Measurements from ENCODE around the gene SP140.
"Not testable (repeated sequence)": the region's sequence is repeated elsewhere in the genome, so short reads cannot be mapped to it uniquely, and the experiment has no call there.

SP140 gene

DNA sequence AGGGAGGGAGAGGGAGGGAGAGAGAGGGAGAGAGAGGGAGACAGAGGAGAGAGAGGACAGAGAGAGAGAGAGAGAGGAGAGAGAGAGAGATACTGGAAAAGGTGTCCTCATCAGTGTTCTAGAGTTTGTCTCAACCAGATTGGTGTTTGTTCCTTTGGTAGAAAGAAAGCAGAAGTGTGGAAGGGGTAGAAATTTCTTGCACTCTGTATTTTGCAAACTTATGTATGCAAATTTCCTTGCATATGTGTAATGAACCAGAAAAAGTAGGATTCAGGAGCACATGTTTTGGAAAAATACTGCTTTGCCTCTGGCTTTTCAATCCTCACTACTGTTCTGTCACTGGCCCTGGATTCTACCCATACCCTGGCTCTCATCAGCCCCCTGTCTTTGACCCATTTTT, 1.1 kb upstream of the SP140 start:
- no peak for DNase-seq (ENCODE audit: low read depth, low spot score)

DNA sequence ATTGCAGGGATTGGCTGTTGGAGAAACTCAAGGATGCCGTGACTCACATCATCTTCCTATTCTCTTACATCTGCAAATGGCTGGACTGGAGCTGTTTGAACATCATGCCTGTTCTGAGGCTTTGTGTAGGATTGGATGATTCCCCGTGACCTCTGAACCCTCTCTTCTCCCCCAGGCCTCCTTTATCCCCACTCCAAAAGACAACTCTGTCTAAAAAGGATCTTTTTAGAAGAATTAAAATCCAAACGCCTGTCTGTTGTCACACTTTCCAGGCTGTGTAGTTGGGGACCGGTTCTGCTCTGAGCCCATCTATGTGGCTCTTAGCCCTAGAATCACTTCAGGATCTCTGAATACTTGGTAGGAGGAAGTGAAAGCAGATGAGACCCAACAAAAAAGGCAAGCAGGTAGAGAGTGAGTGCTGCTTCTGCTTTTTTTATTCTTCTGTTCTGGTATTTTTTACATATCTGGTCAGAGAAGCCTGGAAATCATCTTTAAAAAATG, 565 bp downstream of the SP140 start:
- DNase-seq (ENCODE audit: low read depth, low spot score) = no peak

DNA sequence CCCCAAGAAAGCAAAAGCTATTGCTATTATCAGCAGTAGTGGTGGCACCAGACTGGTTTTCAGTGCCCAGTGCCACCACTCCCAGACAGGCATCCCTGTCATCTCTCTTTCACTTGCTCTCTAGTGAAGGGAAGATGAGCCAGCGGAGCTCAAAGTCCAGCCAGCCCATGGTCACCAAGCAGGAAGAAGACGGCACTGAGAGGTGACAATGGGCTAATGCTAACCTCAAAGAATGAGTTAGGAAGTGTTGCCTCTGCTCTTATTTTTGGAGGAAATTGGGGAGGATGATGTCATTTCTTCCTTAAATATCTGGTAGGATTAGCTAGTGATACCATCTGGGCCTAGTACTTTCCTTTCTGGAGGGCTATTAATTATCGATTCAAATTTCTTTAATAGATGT, 1.7 kb downstream of the SP140 start:
- DNase-seq (ENCODE audit: low read depth, low spot score) = no peak

DNA sequence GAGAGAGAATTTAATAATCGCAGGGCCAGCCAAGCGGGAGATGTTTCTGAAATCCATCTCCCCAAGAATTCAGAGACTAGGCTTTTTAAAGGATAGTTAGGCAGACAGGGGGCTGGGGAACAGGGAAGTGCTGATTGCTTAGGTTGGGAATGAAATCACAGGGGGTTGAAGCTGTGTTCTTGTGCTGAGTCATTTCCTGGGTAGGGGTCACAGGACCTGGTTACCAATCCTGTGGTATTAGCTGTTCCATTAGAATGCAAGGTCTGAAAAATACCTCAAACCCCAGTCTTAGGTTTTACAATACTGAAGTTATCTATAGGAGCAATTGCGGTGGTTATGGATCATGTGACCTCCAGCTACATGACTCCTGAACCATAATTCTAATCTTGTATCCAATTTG, 4.6 kb downstream of the SP140 start:
- peak; percentile 48 for DNase-seq (ENCODE audit: low read depth, low spot score)

DNA sequence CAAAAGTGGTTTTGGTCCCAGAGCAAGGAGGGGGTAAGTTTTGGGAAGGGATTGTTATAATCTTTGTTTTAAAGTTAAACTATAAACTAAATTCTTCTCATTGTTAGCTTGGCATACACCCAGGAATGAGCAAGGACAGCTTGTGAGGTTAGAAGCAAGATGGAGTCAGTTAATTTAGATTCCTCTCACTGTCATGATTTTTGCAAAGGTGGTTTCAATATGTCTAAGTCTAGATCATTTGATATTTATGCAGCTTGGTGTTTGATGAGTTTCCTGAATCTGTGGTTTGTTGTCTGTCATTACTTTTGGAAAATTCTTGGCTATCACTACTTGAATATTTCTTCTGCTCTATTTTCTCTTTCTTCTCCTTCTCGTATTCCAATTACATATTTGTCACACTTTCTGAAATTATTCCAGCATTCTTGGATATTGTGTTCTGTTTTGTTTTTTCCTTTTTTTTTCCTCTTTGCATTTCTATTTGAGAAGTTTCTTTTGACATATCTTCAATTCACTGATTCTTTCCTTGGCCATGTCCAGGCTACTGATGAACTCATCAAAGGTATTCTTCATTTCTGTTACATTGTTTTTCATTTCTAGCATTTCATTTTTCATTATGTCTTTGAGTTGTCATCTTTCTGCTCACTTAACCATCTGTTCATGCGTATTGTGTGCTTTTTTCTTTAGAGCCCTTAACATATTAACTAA, 5.1 kb downstream of the SP140 start:
- no peak for DNase-seq (ENCODE audit: low read depth, low spot score)

DNA sequence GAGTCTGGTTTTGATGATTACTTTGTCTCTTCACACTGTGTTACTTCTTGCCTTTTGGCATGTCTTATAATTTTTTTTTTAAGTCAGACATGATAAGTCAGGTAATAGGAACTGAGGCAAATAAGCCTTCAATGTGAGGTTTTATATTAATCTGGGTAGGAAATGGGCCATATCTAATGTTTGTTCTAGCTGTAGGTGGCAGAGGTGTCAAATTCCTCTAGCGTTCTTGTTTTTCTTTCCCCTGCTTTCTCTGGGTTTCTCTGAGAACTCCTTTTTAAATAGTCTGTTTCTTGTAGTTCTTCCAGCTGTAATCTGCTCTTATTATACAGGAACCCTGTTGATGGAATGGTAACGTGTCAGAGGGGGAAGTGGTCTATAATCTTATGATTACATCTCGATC, 5.7 kb downstream of the SP140 start:
- DNase-seq (ENCODE audit: low read depth, low spot score) = no peak

DNA sequence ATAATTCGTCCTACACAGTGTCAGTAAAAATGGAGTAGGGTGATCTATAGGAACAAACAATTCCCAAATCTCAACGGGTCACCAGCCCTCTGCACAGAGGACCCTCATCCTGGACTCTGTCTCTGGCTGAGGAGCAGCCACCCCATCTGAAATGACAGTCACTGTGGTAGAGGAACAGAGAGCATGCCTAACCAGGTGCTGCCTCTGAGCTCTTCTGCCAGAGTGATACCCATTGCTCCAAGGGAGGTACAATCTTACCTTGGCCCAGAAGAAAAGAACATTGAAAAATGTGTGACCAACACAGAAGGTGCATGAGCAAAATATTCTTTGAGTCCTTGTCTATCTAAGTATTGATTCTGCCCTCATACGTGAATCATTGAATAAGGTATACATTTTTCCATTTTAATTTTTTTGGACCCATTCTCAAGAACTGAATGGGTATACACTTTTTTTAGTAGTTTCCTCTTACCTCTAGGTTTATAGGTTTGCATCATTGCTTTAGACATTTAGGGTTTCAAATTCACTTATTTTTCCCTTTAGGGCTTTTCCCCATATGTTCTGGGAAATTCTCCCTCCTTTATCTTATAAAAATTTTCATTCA, 8.7 kb downstream of the SP140 start:
- DNase-seq (ENCODE audit: low read depth, low spot score) = no peak

DNA sequence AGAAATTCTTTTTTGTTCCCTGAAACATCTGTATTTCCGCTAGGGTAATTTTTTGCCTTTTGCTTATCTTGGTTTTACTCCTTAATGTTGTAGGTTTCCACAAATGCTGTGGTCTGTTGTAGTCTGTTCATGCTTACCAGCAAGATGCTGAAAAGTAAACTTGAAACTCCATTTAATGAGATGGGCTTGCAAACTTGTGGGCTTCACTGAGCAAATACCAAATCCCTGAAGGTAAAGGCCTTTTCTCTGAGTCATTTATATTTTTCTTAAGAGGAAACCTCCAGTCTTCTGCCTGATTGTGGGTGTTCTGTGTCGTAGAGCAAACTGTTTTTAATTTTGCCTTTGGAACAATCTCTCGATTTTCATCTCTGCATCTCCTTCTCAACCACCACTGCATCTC, 9.3 kb downstream of the SP140 start:
- no peak for DNase-seq (ENCODE audit: low read depth, low spot score)

DNA sequence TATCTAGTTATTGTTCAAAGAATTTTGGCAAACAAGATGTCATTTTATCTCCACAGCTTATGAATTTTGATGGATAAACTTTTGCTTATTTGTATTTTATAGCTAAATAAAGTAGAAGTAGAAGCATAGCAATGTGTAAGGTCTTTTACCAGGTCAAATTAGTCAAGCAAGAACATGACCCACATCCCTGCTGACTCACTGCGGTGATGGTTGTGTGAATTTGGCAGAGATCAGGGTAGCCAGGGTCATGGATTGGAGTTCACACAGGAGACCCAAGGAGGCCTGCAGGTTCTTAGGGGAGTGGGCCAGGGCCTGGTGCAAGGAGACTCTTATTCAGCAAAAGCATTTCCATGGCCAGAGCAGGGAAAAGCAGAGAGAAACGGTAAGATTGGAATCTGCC, 18.7 kb downstream of the SP140 start:
- DNase-seq (ENCODE audit: low read depth, low spot score) = no peak

DNA sequence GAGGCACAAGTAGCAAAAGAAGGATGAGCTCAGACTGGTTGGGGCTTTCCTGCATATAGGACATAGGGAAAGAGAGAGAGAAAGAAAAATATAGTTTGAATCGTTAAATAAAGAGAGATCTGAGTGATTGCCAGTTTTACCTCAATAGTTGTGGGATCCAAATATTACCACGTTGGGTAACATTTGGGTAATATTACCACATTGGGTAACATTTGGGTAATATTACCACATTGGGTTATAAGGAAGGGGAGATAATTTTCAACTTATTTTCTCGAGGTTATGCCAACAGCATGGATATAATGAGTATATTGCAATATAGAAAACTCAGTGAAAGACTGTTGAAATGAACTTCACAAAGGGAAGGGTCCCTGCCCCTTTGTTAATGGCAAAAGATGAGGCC, 20.7 kb downstream of the SP140 start:
- no peak for DNase-seq (ENCODE audit: low read depth, low spot score)

DNA sequence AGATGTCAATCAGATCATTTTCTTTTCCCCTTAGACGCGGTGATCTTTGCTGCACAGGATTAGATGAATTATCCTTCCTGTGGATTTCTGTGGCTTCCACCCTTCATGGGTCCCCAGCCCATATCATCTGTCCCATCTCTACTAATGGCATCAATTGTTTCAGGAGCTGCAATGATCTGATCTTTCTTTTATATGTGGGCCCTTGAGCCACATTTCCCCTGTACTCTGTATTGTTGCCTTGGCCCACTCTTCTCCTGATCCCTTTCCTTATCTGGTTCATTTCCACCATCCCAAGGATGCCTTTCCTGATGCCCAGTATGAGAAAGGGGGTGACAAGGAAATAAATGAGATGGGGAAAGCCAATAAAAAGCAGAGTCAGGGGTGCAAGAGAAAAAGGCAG, 24.7 kb downstream of the SP140 start:
- DNase-seq (ENCODE audit: low read depth, low spot score) = no peak

DNA sequence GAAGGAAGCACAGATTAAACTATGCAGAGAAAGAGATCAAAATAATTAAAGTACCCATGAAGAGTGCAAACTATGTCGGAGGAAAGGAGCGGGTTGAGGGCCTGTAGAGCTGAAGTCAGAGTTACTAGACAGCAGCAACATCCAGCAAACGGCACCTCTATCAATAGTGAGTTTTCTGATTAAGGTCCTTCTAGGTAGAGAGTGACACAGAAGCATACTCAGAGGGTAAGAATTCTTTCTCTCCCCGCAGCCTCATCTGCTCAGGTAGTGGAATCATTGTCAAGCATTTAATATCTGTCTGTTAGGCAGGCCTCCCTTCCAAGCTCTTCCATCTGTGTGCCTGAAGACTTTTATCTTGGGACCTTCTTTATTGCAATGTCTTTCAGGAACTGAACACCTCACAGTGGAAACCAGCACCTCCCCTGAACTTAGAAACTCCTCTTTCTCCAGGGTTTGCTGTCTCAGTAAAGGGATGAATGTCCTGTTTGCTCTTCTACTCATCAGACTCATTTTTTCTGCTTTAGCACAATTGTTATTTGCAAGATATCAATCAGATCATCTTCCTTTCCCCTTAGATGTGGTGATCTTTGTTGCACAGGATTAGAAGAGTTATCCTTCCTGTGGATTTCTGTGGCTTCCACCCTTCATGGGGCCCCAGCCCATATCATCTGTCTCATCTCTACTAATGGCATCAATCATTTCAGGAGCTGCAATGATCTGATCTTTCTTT, 28.8 kb downstream of the SP140 start:
- DNase-seq (ENCODE audit: low read depth, low spot score) = no peak

DNA sequence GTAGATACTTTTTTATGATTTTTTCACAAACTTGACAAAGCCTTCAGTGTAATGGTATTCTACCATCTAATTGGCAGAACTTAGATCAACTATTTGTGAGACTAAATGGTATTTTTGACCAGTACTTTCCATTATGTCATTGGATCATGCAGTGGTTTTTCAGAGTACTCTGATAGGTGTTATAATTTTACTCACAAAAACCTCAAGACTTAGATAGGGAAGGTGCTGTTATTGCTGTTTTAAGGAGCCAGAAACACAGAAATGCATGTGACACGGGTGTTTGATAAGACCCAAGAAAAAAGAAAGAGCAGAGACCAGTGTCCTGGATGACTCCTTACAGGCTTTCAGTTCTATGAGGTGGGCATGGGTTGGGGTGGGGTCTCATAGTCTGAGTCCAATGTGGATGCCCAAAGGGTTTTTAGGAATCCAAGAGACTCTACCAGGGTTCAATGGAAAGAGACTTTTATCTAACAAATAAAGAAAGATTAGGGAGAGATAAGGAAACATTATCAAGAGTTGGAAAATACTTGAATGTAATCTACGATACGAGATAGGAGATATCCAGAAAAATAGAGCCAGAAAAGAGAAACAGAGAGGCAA, 31.3 kb downstream of the SP140 start:
- no peak for DNase-seq (ENCODE audit: low read depth, low spot score)

DNA sequence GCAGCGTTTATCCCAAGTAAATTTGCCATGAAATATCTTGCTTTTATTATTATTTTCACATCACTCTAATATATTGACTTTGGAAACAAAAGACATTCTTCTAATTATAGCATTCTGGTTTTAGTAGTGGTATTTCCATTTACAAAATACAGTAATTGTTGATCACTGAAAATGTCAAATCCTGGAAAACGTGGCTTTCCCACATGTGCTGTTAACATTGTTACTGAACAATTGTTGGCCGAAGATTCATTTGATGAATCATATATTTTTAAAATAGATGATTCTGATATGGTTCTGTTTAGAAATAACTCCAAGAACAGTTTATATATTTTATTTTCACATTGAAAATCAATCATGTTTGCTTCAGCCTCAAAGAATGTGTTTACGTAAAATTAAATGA, 32.9 kb downstream of the SP140 start:
- DNase-seq (ENCODE audit: low read depth, low spot score) = no peak

DNA sequence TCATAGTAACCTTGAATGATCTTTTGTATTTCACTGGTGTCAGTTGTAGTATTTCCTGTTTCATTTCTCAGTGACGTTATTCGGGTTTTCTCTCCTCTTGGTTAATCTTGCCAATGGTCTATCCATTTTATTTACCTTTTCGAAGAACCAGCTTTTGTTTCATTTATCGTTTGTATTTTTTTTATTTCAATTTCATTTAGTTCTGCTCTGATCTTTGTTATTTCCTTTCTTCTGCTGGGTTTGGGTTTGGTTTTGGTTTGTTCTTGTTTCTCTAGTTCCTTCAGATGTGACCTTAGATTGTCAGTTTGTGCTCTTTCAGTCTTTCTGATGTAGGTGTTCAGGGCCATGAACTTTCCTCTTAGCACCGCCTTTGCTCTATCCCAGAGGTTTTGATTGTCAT, 36.7 kb downstream of the SP140 start:
- no peak for DNase-seq (ENCODE audit: low read depth, low spot score)

DNA sequence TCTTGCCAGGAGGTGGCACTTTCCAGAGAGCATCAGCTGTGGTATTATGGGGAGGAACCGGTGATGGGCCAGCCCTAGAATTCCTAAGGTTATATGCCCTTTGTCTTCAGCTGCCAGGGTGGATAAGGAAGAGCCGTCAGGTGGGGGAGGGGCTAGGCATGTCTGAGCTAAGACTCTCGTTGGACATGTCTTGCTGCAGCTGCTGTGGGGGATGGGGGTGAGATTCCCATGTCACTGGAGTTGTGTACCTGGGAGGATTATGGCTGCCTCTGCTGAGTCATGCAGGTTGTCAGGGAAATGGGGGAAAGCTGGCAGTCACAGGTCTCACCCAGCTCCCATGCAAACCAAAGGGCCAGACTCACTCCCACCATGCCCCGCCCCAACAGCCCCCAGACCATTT, 39.4 kb downstream of the SP140 start:
- not testable (repeated sequence) for DNase-seq (ENCODE audit: low read depth, low spot score)

DNA sequence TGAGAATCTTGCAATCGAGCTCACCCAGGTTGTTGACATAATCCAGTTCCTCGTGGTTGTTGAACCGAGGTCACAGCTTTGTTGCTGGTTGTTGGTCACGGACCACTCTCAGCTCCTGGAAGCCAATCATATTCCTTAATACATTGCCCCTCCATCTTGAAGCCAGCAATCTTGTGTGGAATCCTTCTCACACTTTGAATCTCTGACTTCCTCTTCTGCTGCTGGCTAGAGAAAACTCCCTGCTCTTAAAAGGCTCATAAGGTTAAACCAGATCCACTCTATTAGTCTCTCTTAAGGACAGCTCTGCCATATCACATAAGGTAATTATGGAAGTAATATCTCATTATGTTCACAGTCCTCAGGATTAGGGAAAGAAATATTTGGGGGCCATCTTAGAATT, 41.1 kb downstream of the SP140 start:
- DNase-seq (ENCODE audit: low read depth, low spot score) = no peak

DNA sequence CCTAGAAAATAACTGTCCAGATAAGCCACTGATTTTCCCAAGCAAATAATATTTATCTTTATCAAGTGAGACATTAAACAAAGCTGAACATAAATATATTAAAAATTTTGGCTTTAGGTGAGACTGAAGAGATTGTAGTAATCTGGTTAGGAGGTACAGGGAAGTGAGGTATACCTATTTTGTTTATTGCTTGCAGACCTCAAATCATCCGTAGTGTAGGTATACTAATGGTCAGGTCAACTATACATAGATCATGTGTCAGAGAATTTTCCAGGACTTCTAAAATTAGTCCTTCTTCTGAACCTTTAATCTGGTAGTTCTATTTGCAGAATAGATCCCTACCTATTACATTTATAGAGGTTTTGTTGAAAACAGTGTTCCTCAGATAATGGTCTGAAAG, 41.5 kb downstream of the SP140 start:
- no peak for DNase-seq (ENCODE audit: low read depth, low spot score)

DNA sequence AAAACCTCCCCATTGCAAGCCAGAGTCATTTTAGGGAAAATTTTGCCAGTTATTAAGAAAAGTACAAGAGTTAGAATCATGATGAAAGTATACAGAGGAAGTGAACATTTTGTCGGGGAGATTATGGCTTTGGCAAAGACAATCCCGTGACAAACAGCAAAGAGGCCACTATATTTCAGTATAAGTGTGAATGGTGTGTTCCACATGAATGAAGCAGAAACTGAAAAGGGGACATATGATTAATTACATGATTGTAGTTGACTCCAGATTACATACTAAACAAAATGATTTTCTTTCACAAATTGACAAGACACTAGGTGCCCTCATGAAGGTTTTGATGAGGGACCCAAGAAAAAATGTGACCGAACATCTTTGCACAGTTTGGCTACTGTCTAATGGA, 42.0 kb downstream of the SP140 start:
- no peak for DNase-seq (ENCODE audit: low read depth, low spot score)

DNA sequence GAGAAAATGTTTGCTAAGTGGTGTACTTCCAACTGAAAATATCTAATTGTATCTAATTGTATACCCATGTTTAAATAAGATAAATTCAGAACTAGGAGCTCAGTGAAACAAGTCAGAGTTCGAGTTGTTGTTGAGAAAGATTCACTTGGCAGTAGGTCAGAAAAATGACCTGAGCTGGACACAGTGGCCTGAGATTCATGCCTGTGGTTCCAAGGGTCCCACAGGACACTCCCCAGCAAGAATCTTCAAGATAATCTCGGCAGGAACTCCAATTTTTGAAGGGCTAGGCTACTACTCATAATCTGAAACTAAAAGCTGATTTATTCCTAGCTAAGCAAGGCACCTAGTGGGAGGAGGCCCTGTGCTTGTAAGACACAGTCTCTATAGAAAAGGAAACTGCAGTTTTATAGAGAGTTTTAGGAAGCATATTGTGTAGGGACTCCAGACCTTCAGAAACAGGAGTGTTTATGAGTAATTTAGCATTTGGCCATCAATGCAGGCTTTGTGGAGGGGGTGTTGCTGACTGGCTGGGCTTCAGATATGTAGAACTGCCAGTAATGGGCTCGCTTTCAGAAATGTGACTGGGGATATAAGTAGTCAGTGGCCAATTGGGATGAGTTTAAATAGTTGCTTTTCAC, 43.2 kb downstream of the SP140 start:
- DNase-seq (ENCODE audit: low read depth, low spot score) = no peak

DNA sequence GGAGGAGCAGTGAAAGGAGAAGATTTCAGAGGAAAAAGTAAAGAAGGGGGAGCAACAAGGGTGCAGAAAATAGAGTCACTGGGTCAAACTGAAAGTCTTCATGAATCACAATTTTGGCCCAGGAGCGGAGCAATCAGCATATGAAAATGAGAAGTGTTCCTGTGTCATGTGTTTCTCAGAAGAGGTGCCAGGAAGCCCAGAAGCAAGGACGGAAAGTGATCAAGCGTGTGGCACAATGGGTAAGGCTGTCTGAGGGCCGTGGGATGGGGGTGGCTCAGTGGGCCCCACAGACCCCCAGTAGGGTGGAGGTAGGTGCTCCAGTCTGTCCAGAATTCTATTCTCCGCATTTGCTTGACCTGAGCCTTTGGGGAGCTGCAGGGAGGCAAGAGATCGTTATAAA, 44.2 kb downstream of the SP140 start:
- DNase-seq (ENCODE audit: low read depth, low spot score) = no peak

DNA sequence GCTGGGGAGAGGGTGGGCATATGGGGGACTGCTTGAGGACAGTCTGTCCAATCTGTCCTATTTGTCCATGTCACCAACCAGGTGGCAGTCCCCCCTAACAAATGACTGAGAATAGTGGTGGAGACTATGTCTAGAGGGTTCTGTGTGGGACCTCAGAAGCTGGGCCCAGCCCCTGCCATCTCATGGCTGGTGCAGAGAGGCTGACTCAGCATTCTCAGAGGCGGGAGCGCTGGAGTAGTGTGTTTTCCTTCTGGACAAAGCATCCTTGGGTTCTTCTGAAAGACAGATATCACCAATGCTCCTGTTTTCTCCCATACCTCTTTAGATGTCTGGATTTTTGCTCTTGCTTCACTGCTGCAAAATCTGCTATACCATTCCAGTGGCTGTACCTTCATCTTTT, 57.4 kb downstream of the SP140 start:
- DNase-seq (ENCODE audit: low read depth, low spot score) = no peak

Data from iPS DF 19.7 (cell line).